ENCODE data around the gene KRT4.

The KRT4 gene

GRCh38 chr12:52836491-52837412 is 22.8 kb upstream of the KRT4 start:
- no peak for DNase-seq

DNA sequence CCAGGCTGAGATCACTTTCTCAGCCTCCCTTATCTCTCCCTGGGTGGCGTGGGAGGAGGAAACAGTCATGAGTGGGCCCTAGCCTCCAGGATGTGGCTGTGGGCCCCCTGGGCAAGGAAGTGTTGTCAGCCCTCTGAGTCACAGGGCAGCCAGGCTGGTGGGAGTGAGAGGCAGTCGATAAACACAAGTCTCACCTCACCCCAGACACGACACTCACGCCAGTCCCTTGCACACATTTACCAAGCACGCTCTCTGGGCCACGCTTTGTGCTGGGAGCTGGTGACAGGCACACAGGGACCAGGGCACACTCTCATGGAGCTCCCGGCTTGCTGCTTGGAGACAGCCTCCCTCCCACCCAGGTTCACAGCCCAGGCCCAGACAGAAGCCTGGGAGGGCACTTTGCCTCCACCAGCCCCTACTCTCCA is 22.1 kb upstream of the KRT4 start:
- DNase-seq, result peak; percentile 22

DNA sequence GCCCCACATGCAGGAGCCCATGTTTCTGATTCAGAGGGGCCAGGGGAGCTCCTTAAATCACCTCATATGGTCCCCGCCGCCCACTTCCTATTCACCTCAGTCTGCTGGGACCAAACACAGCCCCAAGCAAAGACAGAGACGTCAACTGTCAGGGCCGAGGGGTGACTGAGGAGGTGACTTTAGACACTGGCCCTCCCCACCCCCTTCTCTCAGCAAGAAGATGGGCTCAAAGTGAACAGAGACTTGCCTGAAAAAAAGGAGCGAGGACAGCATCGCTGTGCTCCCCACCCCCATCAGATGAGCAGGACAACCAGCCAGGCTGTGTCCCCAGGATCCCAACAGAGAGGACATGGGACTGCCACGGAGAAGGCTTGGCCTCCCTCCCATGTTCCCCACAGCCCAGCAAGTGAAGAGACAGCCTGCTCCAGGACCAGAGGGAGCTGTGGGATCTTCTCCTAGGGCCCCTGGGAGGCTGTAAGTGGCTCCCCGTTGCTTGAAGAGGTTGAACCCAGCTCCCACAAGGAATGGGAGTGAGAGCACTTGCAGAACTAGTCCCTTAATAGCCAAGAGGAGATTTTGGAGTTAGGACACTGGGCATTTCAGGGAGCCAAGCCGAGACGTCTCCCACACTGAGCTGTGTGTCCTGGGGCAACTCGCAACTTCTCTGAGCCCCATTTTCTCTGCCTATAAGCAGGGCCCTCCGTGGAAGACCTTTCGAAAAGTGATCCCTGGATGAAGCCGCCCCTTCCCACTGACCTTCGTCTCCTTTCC is 21.5 kb upstream of the KRT4 start:
- DNase-seq, result no peak

DNA sequence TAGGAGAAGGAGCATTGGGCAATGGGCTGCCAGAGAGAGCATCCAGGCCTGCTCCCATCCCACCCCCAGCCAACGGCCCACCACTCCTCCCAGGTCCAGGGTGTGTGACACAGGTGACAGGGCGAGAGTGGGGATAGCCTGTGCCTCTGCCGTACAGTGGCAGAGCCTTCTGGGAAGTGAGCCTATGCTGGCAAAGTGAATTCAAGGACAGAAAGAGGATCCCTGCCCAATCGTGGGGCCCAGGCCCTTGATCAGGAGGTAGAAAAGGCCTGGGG is 20.7 kb upstream of the KRT4 start:
- DNase-seq, result no peak

GRCh38 chr12:52833922-52834726 is 20.2 kb upstream of the KRT4 start, which contains the start of gene KRT79:
KRT79 (minus strand) TSS chr12:52834311; CDS start chr12:52834260, 51 bp downstream.
- no peak for DNase-seq

GRCh38 chr12:52832985-52833905 is 19.3 kb upstream of the KRT4 start:
- DNase-seq, result no peak

DNA sequence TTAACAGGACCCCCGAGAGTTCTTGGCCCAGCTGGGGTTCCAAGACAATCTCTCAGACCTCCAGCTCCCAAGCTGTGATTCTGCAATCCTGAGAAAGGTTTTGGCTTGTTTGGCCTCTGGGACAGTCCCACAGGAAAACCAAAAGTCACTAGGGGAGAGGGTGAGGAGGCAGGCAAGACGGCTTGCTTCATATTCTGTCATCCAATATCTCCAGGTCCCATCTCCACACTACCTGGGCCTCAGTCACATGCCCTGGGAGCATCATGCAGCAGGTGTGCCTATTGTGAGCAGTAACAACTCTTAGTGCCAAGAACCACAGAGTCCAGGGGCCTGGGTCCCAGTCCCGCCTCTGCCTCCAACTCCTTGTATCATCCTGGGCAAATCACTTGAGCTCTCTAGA is 18.5 kb upstream of the KRT4 start:
- DNase-seq, result no peak

- no peak for DNase-seq
These were observed 17.3 kb upstream of the KRT4 start for GRCh38 chr12:52831251-52831650.

DNA sequence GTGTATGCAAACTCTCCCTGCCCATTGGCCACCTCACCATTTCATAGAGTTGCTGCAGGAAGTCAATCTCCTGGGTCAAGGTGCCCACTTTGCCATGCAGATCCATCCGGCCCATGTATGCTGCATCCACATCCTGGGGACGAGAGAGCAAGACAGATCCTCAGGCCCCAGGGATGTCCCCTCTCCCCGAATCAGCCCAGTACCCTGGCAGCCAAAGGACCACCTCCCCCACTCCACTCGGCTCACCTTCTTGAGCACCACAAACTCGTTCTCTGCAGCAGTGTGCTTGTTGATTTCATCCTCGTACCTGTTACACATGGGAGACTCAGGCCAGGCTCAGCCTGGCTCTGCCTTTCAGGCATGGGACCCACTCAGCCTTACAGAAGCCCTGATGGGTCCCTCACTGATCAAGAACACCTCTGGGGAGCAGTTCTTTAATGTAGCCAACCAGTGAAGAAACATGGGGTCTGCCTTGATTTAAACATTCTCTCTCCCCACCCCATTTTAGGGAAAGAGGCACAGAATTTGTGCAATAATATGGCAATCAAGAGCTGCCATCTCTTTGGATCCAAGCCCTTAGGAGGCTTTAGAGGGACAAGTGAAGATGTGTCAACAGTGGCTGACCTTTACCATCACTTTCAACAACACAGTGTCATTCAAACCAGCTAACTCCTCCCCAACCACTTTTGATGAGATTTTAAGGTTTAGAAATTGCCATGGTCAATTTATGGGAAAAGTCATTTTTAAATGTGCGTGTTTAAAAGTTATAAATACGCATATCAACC is 16.3 kb upstream of the KRT4 start:
- DNase-seq, result no peak

DNA sequence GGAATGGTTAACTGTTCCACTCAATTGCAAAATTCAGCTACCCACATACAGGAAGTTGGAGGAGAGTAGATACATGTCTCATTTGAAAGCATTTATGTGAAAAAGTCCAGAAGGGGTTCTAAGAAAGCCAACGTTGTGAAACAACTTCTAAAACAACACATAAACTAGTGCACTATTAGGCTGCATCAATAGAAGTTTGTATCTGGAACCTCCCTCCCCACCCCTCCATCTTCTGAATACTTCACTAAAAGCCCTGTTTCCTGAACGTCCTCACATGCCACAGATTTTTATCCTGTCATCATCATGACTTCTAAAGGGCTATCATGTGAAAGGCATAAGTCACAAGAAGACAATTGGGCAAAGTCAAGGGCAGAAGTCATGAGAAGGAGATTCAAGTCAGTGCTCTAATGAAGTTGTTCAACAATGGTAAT is 14.7 kb upstream of the KRT4 start:
- DNase-seq, result no peak

- no peak for DNase-seq
These were observed 14.2 kb upstream of the KRT4 start for GRCh38 chr12:52828156-52828555.

- no peak for DNase-seq
These were observed 13.7 kb upstream of the KRT4 start for GRCh38 chr12:52827499-52828090.

GRCh38 chr12:52826611-52827498 is 12.9 kb upstream of the KRT4 start:
- DNase-seq, result no peak

- no peak for DNase-seq
These were observed 12.0 kb upstream of the KRT4 start for GRCh38 chr12:52825961-52826360.

DNA sequence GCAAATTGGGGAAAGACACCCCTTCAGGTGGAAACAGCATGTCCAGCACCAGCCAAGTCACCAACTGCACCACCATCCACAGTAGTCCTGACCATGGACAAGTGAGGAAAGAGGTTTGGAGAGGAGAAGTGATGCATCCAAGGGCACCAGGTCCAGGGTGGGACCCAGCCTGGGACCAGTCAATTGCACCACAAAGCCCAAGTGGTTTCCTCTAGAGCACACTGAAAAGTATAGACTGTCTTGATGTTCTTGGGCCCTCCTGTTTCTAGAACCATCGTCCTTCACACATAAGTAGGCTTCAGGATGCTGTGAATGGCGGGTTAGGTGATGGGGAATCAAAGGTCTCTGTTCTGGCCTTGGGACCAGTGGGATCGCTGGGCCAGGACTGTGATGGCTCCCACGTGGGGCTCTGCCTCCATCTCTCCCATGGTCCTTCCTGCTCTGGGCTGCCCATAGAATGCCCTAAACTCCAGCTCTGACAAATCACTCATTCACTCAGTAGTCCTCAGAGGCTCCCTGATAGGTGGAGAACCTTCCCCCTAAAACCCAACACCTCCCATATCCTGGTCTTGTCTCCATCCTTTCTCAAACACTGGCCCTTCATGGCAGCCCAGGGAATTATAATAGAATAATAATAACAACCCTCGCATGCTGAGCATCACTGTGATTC is 11.0 kb upstream of the KRT4 start:
- DNase-seq, result no peak

DNA sequence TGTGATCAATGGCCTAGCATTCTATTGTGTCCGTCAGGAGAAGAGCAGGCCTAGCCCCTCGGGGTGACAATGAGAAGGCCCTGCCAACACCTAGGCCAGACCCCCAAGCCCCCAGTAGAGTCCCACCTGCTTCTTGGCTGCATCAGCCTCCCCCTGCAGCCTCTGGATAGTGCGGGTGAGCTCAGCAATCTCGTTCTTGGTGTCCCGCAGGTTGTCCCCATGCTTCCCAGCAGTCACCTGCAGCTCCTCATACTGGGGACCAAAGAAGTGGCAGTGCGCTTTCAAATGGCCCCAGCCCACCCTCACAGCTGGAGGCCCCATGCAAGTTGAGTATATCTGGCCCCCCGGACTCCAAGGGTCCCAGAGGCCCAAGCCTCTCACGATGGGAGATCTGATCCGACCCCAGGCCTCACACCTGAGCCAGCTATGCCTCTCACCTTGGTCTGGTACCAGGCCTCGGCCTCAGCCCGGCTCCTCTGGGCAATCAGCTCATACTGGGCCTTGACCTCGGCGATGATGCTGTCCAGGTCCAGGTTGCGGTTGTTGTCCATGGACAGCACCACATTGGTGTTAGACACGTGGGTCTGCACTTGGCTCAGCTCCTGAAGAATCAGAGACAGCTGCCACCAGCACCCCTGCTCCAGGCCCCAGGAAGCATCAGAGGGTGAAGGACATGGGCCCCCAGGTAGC is 10.0 kb upstream of the KRT4 start:
- no peak for DNase-seq

GRCh38 chr12:52822771-52823510 is 9.0 kb upstream of the KRT4 start:
- no peak for DNase-seq
